ENCODE results near the gene LILRA2.
"Not testable (repeated sequence)": the region's sequence is repeated elsewhere in the genome, so short reads cannot be mapped to it uniquely, and the experiment has no call there.

Gene LILRA2

DNA sequence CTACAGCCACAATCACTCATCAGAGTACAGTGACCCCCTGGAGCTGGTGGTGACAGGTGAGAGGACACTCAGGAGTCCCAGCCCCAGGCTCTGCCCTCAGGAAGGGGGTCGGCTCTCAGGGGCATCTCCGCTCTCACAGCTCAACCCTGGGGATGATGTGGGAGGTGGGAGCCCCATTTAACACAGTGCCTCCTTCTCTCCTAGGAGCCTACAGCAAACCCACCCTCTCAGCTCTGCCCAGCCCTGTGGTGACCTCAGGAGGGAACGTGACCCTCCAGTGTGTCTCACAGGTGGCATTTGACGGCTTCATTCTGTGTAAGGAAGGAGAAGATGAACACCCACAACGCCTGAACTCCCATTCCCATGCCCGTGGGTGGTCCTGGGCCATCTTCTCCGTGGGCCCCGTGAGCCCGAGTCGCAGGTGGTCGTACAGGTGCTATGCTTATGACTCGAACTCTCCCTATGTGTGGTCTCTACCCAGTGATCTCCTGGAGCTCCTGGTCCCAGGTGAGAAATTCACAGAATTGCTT lies 1.0 kb downstream of the LILRA2 start:
- DNase-seq (ENCODE audit: low read depth, low spot score) = no peak
- H3K4me3 ChIP-seq = no peak overlapping the region
- H3K27ac ChIP-seq = no peak overlapping the region
- H3K36me3 ChIP-seq (ENCODE audit: insufficient read depth, low read length) = no peaks in the 10 kb centered on the region
- no peak overlapping the region for H3K9ac ChIP-seq (ENCODE audit: insufficient read length)
- no peaks in the 10 kb centered on the region for H3K9me3 ChIP-seq (ENCODE audit: low read depth, low read length)
- TF ChIP-seq FOXP2 (optimal IDR thresholded peaks at IDR 0.05; ENCODE audit: control extremely low read depth, extremely low read length, insufficient read depth) = no peak
- TF ChIP-seq EZH2 (IDR thresholded peaks at IDR 0.05) = no peak
- no peak for TF ChIP-seq POLR2AphosphoS5 (IDR thresholded peaks at IDR 0.05; ENCODE audit: borderline replicate concordance, low read depth, low read length)

DNA sequence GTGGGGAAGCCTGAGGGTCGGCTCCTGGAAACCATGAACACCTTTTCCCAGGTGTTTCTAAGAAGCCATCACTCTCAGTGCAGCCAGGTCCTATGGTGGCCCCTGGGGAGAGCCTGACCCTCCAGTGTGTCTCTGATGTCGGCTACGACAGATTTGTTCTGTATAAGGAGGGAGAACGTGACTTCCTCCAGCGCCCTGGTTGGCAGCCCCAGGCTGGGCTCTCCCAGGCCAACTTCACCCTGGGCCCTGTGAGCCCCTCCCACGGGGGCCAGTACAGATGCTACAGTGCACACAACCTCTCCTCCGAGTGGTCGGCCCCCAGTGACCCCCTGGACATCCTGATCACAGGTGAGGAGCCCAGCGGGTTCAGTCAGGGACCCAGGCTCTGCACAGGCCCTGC lies 1.6 kb downstream of the LILRA2 start:
- not testable (repeated sequence) for H3K27ac ChIP-seq; DNase-seq (ENCODE audit: low read depth, low spot score); H3K9ac ChIP-seq (ENCODE audit: insufficient read length); H3K4me3 ChIP-seq; H3K9me3 ChIP-seq (ENCODE audit: low read depth, low read length); H3K36me3 ChIP-seq (ENCODE audit: insufficient read depth, low read length)

DNA sequence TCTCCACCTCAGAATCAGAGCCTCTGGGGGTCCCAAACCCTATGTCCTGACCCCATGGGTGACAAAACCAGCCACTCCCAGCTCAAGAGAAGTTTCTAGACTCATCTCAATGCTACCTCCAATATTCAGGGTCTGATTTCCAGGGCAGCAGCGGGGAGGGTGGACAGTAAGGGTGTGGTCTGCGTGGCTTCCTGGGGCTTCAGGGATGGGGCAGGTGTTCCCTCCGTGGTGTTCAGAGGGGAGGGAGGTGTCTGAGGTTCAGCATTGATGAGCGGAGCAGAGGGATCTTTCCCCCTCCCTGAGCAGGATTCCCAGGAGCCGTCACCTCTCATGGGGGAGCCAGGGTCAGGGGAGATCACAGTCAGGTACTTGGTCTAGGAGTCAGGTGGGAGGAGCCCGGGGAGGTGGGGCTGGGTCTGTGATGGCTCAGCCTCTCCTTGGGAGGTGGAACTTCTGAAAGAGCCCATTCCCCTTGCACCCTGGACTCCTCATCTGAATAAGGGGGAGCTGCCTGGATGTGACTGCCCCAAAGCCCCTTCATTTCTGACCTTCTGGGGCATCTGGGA lies 2.9 kb downstream of the LILRA2 start:
- TF ChIP-seq FOXP2 (optimal IDR thresholded peaks at IDR 0.05; ENCODE audit: control extremely low read depth, extremely low read length, insufficient read depth) (no peak), POLR2AphosphoS5 (IDR thresholded peaks at IDR 0.05; ENCODE audit: borderline replicate concordance, low read depth, low read length) (no peak), EZH2 (IDR thresholded peaks at IDR 0.05) (no peak)
- Histone ChIP-seq H3K27ac (no peak overlapping the region), H3K9ac (ENCODE audit: insufficient read length) (no peak overlapping the region), H3K36me3 (ENCODE audit: insufficient read depth, low read length) (no peaks in the 10 kb centered on the region), H3K4me3 (no peak overlapping the region), H3K9me3 (ENCODE audit: low read depth, low read length) (no peaks in the 10 kb centered on the region)
- DNase-seq (ENCODE audit: low read depth, low spot score) = no peak

DNA sequence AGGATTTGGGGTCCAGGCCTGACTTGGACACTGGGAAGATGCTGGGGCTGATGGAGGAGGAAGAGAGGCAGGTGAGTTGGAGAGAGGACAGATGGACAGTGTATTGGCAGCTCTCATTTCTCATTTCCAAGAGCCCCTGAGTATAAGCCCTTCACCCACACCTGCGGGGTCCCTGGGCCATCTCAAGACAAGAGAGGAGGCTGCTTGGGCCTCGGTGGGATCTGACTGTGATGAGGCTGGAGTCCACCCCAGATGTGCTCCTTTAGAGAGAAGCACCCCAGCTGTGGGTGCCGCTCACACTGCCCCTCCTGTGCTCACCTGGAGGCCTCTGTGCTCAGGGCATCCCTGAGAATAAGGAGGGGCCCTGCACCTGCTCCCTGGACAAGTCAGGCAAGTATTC lies 3.7 kb downstream of the LILRA2 start:
- Histone ChIP-seq H3K36me3 (ENCODE audit: insufficient read depth, low read length) (no peaks in the 10 kb centered on the region), H3K9ac (ENCODE audit: insufficient read length) (no peak overlapping the region), H3K4me3 (no peak overlapping the region), H3K9me3 (ENCODE audit: low read depth, low read length) (no peaks in the 10 kb centered on the region), H3K27ac (no peak overlapping the region)
- no peak for DNase-seq (ENCODE audit: low read depth, low spot score)
- TF ChIP-seq POLR2AphosphoS5 (IDR thresholded peaks at IDR 0.05; ENCODE audit: borderline replicate concordance, low read depth, low read length) (no peak), FOXP2 (optimal IDR thresholded peaks at IDR 0.05; ENCODE audit: control extremely low read depth, extremely low read length, insufficient read depth) (no peak), EZH2 (IDR thresholded peaks at IDR 0.05) (no peak)

DNA sequence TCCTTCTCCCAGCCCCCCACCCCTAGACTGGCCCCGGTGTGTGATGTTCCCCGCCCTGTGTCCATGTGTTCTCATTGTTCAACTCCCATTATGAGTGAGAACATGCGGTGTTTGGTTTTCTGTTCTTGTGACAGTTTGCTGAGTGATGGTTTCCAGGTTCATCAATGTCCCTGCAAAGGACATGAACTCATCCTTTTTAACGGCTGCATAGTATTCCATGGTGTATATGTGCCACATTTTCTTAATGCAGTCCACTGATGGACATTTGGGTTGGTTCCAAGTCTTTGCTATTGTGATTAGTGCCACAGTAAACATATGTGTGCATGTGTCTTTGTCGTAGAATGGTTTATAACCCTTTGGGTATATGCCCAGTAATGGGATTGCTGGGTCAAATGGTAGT lies 4.7 kb downstream of the LILRA2 start:
- H3K4me3 ChIP-seq; H3K36me3 ChIP-seq (ENCODE audit: insufficient read depth, low read length); H3K9ac ChIP-seq (ENCODE audit: insufficient read length); H3K27ac ChIP-seq; DNase-seq (ENCODE audit: low read depth, low spot score); H3K9me3 ChIP-seq (ENCODE audit: low read depth, low read length): not testable (repeated sequence)

DNA sequence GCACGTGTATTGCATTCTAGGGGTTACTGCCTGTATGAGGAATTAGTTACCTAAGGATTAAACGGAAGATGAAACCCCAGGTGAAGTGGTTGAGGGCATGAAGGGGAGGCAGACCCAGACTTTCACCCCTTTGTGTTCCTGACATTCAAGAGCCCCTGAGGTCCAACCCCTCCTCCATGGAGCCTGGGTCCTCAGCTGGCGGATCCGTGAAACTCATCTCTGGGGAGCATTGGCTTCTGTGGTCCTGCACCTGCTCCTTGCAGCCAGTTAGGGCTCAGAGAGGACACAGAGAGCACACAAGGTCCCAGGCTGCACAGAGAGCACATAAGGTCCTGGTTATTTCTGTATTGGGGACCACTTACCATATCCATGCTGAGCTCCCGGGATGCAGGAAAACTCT lies 12.8 kb downstream of the LILRA2 start:
- H3K4me3 ChIP-seq = no peak overlapping the region
- TF ChIP-seq POLR2AphosphoS5 (IDR thresholded peaks at IDR 0.05; ENCODE audit: borderline replicate concordance, low read depth, low read length) = no peak
- TF ChIP-seq EZH2 (IDR thresholded peaks at IDR 0.05) = no peak
- no peak for TF ChIP-seq FOXP2 (optimal IDR thresholded peaks at IDR 0.05; ENCODE audit: control extremely low read depth, extremely low read length, insufficient read depth)
- no peak overlapping the region for H3K27ac ChIP-seq
- H3K9ac ChIP-seq (ENCODE audit: insufficient read length) = no peak overlapping the region
- DNase-seq (ENCODE audit: low read depth, low spot score) = no peak
- H3K9me3 ChIP-seq (ENCODE audit: low read depth, low read length) = no peaks in the 10 kb centered on the region
- H3K36me3 ChIP-seq (ENCODE audit: insufficient read depth, low read length) = no peaks in the 10 kb centered on the region

DNA sequence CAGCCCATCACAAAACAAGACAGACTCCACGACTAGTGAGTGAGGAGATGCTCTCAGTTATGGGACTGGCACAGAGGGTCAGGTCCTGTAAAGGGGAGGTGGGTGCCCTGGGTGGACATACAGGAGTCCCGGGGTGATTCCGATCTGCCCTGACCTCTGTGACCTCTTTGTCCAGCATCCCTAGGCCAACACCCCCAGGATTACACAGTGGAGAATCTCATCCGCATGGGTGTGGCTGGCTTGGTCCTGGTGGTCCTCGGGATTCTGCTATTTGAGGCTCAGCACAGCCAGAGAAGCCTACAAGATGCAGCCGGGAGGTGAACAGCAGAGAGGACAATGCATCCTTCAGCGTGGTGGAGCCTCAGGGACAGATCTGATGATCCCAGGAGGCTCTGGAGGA lies 13.4 kb downstream of the LILRA2 start:
- Histone ChIP-seq H3K9ac (ENCODE audit: insufficient read length) (no peak overlapping the region), H3K27ac (no peak overlapping the region), H3K9me3 (ENCODE audit: low read depth, low read length) (no peaks in the 10 kb centered on the region), H3K4me3 (no peak overlapping the region), H3K36me3 (ENCODE audit: insufficient read depth, low read length) (no peaks in the 10 kb centered on the region)
- no peak for TF ChIP-seq POLR2AphosphoS5 (IDR thresholded peaks at IDR 0.05; ENCODE audit: borderline replicate concordance, low read depth, low read length)
- no peak for TF ChIP-seq EZH2 (IDR thresholded peaks at IDR 0.05)
- TF ChIP-seq FOXP2 (optimal IDR thresholded peaks at IDR 0.05; ENCODE audit: control extremely low read depth, extremely low read length, insufficient read depth) = no peak
- DNase-seq (ENCODE audit: low read depth, low spot score) = no peak

DNA sequence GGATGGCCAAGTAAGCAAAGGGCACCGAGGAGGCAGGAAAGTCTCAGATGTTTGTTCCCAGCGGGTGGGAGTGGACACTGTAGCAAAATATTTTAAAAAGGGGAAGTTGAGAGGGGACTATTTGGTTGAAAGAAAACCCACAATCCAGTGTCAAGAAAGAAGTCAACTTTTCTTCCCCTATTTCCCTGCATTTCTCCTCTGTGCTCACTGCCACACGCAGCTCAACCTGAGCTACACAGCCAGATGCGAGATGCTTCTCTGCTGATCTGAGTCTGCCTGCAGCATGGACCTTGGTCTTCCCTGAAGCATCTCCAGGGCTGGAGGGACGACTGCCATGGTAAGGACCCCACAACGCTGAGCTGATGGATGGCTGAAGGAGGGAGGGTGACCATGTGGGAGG lies 19.9 kb downstream of the LILRA2 start, which contains the start of gene LILRA1:
Gene LILRA1 (plus strand): TSS at position 188 of the 400 bp plus-strand sequence. CDS start 613 bp downstream, outside the sequence.
- not testable (repeated sequence) for H3K9me3 ChIP-seq (ENCODE audit: low read depth, low read length); H3K9ac ChIP-seq (ENCODE audit: insufficient read length); DNase-seq (ENCODE audit: low read depth, low spot score); H3K27ac ChIP-seq; H3K36me3 ChIP-seq (ENCODE audit: insufficient read depth, low read length); H3K4me3 ChIP-seq

DNA sequence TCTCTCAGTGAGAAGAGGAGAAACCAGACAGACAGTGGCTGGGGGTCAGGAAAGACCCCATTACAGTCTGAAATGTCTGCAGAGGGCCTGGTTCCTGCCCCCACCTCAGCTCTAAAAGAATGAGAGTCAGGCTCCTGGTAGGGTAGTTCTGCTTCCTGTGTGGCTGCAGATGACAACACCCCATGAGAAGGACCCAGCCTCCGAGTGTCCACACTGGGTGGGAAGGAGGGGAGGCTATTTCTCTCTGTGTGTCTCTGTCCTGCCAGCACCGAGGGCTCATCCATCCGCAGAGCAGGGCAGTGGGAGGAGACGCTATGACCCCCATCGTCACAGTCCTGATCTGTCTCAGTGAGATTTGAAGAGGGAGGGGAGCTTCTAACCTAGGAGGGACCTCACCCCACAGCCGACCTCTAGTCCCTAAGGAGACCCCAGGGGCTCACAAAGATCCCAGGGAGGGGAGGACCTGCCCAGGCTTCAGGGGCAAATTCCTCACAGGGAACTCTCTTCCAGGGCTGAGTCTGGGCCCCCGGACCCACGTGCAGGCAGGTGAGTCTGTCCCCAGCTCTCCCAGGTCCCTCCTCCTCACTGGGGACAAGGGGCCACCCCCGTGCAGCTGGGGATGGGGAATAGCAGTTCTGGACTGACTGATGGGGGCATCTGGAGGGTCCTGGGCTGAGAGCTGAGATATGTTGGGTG lies 20.5 kb downstream of the LILRA2 start:
- H3K36me3 ChIP-seq (ENCODE audit: insufficient read depth, low read length); DNase-seq (ENCODE audit: low read depth, low spot score); H3K27ac ChIP-seq; H3K9ac ChIP-seq (ENCODE audit: insufficient read length); H3K4me3 ChIP-seq; H3K9me3 ChIP-seq (ENCODE audit: low read depth, low read length): not testable (repeated sequence)
